Measurements from ENCODE around the gene ROR1. TPM values are rescaled to one million over a fixed set of nuclear protein-coding genes. Genes with fewer than 3 reads are reported as not detected.

Gene ROR1
- total RNA-seq, 4 donors from 2014 or later = 8.8 to 30.4 (median 14.1) TPM

- no peak for DNase-seq (ENCODE audit: low spot score)
- no peak for TF ChIP-seq CTCF (IDR thresholded peaks at IDR 0.05)
- no peak for ATAC-seq (ENCODE audit: low FRiP score)
Observed at GRCh38 chr1:63958556-63958955, 184.7 kb downstream of the ROR1 start.

- DNase-seq (ENCODE audit: low spot score) (no peak), ATAC-seq (ENCODE audit: low FRiP score) (no peak)
- no peak for TF ChIP-seq CTCF (IDR thresholded peaks at IDR 0.05)
Observed at GRCh38 chr1:63960326-63960725, 186.5 kb downstream of the ROR1 start.

- no peak for TF ChIP-seq CTCF (IDR thresholded peaks at IDR 0.05)
- DNase-seq (ENCODE audit: low spot score) = no peak
- no peak for ATAC-seq (ENCODE audit: low FRiP score)
Observed at GRCh38 chr1:63966016-63966415, 192.2 kb downstream of the ROR1 start.

GRCh38 chr1:63967901-63968300 lies 194.1 kb downstream of the ROR1 start:
- TF ChIP-seq CTCF (IDR thresholded peaks at IDR 0.05) = no peak
- ATAC-seq (ENCODE audit: low FRiP score) = no peak
- DNase-seq (ENCODE audit: low spot score) = no peak

GRCh38 chr1:63968663-63969440 lies 195.0 kb downstream of the ROR1 start:
- no peak for DNase-seq (ENCODE audit: low spot score)
- no peak for TF ChIP-seq CTCF (IDR thresholded peaks at IDR 0.05)
- no peak for ATAC-seq (ENCODE audit: low FRiP score)

- ATAC-seq (ENCODE audit: low FRiP score) (no peak), DNase-seq (ENCODE audit: low spot score) (no peak)
- no peak for TF ChIP-seq CTCF (IDR thresholded peaks at IDR 0.05)
Observed at GRCh38 chr1:63969441-63969901, 195.7 kb downstream of the ROR1 start.

GRCh38 chr1:63971557-63971956 lies 197.7 kb downstream of the ROR1 start:
- DNase-seq (ENCODE audit: low spot score) (no peak), ATAC-seq (ENCODE audit: low FRiP score) (peak; percentile 39)
- no peak for TF ChIP-seq CTCF (IDR thresholded peaks at IDR 0.05)

Data from omental fat pad (tissue), 4 donors.